ENCODE measurements around the gene SH3D19. TPM values are rescaled to one million over a fixed set of nuclear protein-coding genes. Genes with fewer than 3 reads are reported as not detected.
A peak's percentile ranks its signal among the peaks of the same experiment; 100 is the strongest.

Gene SH3D19
- total RNA-seq, 4 donors from 2014 or later: 35.6 to 73.1 (median 50.5) TPM

DNA sequence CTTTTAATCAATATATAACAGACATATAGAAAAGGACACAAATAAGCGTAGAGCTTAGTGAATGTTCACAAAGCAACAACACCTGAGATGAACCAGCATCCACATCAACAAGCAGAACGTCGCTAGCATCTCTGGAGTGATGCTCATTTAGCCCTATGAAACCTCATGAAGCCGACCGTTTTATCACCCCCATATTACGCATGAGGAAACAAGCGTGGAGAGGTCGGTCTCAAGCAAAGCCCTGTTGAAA lies 226.5 kb downstream of the SH3D19 start:
- H3K9me3 ChIP-seq: no peaks in the 10 kb centered on the region
- in situ Hi-C loops (cut with MboI; ENCODE audit: low sequenced_read_pairs in 4 of 4) (loop anchor here in 2 of 4 donors (10.0 to 25.0 kb wide), 3 partner anchors 663 to 1688 kb away; partner anchors contain the start of genes ARFIP1 (in 1 of the 2), GATB (in 1 of the 2) and TIGD4 (in 1 of the 2)), intact Hi-C loops (cut with DNase I; ENCODE audit: low total_unique reads) (loop anchor here (1.0 to 5.0 kb wide), 4 partner anchors 84 to 1683 kb away; partner anchors contain the start of genes GATB, LRBA and SH3D19)
- H3K27ac ChIP-seq: peak overlapping the region; percentile 32 to 89 (median 50)
- H3K4me3 ChIP-seq: peak overlapping the region; percentile 39 to 89 (median 79)
- peaks cover 16 to 18% of the 10 kb centered on the region in 2 donors for H3K4me1 ChIP-seq
- DNase-seq (no peak), ATAC-seq (peak; percentile 16 to 31)
- TF ChIP-seq, protein P1, sequence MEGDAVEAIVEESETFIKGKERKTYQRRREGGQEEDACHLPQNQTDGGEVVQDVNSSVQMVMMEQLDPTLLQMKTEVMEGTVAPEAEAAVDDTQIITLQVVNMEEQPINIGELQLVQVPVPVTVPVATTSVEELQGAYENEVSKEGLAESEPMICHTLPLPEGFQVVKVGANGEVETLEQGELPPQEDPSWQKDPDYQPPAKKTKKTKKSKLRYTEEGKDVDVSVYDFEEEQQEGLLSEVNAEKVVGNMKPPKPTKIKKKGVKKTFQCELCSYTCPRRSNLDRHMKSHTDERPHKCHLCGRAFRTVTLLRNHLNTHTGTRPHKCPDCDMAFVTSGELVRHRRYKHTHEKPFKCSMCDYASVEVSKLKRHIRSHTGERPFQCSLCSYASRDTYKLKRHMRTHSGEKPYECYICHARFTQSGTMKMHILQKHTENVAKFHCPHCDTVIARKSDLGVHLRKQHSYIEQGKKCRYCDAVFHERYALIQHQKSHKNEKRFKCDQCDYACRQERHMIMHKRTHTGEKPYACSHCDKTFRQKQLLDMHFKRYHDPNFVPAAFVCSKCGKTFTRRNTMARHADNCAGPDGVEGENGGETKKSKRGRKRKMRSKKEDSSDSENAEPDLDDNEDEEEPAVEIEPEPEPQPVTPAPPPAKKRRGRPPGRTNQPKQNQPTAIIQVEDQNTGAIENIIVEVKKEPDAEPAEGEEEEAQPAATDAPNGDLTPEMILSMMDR (IDR thresholded peaks at IDR 0.05 in 4 of 5, conservative IDR thresholded peaks at IDR 0.05 in 1 of 5): no peak
- TF ChIP-seq POLR2A (IDR thresholded peaks at IDR 0.05): no peak
- no peaks in the 10 kb centered on the region for H3K27me3 ChIP-seq
- H3K36me3 ChIP-seq: peaks cover 4 to 32% of the 10 kb centered on the region in 2 donors

DNA sequence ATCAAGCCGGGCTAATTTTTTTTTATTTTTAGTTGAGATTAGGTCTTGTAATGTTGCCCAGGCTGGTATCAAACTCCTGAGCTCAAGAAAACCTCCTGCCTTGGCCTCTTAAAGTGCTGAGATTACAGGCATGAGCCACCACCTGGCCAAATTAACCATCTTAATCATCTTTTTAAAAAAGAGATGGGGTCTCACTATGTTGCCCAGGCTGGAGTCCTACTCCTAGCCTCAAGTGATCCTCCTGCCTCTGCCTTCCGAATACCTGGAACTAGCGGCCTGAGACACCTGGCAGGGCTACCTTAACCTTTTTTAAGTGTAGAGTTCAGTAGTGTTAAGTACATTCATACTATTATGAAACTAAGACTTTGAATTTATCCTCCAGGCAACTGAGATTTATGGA lies 227.6 kb downstream of the SH3D19 start:
- H3K9me3 ChIP-seq: no peaks in the 10 kb centered on the region
- no peak for DNase-seq
- no peak overlapping the region for H3K4me3 ChIP-seq
- intact Hi-C loops (cut with DNase I; ENCODE audit: low total_unique reads) (loop anchor here (5.0 kb wide), 1 partner anchor 1685 kb away; no protein-coding TSS in a partner anchor), in situ Hi-C loops (cut with MboI; ENCODE audit: low sequenced_read_pairs in 4 of 4) (loop anchor here in 2 of 4 donors (10.0 to 25.0 kb wide), 3 partner anchors 665 to 1690 kb away; partner anchors contain the start of genes ARFIP1 (in 1 of the 2), GATB (in 1 of the 2) and TIGD4 (in 1 of the 2))
- no peaks in the 10 kb centered on the region for H3K27me3 ChIP-seq
- peaks cover 4 to 20% of the 10 kb centered on the region in 2 donors for H3K36me3 ChIP-seq
- peaks cover 16 to 18% of the 10 kb centered on the region in 2 donors for H3K4me1 ChIP-seq
- TF ChIP-seq, protein P1 (IDR thresholded peaks at IDR 0.05 in 4 of 5, conservative IDR thresholded peaks at IDR 0.05 in 1 of 5): no peak
- no peak for TF ChIP-seq POLR2A (IDR thresholded peaks at IDR 0.05)
- ATAC-seq: no peak
- H3K27ac ChIP-seq: no peak overlapping the region

DNA sequence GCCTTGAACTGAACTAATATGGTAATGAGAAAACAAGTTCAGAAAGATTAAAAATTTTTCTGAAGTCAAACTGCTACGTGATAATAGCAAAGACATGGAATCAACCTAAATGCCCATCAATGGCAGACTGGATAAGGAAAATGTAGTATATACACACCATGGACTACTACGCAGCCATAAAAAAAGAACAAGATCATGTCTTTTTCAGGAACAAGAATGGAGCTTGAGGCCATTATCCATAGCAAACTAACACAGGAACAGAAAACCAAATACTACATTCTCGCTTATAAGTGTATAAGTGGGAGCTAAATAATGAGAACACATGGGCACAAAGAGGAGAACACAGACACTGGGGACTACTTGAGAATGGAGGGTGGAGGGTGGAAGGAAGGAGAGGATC lies 230.3 kb downstream of the SH3D19 start:
- TF ChIP-seq POLR2A (IDR thresholded peaks at IDR 0.05): no peak
- TF ChIP-seq, protein P1 (IDR thresholded peaks at IDR 0.05 in 4 of 5, conservative IDR thresholded peaks at IDR 0.05 in 1 of 5): no peak
- Histone ChIP-seq H3K27ac (no peak overlapping the region), H3K36me3 (no peaks in the 10 kb centered on the region), H3K27me3 (no peaks in the 10 kb centered on the region), H3K4me3 (no peak overlapping the region), H3K9me3 (no peaks in the 10 kb centered on the region), H3K4me1 (peaks cover 0 to under 1% of the 10 kb centered on the region in 2 donors)
- ATAC-seq (no peak), DNase-seq (no peak)
- in situ Hi-C loops (cut with MboI; ENCODE audit: low sequenced_read_pairs in 4 of 4): loop anchor here in 2 of 4 donors (10.0 to 25.0 kb wide), 3 partner anchors 667 to 1692 kb away; partner anchors contain the start of genes ARFIP1 (in 1 of the 2), GATB (in 1 of the 2) and TIGD4 (in 1 of the 2)
- intact Hi-C loops (cut with DNase I; ENCODE audit: low total_unique reads): loop anchor here (5.0 kb wide), 1 partner anchor 1687 kb away; no protein-coding TSS in a partner anchor

DNA sequence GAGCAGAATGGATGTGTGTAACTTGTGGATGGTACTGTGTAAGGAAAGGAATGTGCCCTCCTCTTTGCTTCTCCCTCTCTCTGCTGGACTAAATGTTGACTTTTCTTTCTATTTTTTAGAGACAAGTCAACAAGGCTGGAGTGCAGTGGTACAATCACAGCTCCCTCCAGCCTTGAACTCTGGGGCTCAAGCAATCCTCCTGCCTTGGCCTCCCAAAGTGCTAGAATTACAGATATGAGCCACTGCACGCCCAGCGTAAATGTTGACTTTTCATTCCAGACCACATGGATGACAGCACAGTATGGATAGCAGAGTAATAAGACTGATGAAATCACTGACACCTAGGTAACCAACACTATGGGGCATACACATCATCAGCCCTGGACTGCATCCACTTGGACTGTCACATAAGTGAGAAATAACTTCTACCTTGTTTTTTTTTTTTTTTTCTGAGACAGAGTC lies 231.1 kb downstream of the SH3D19 start:
- in situ Hi-C loops (cut with MboI; ENCODE audit: low sequenced_read_pairs in 4 of 4): loop anchor here in 2 of 4 donors (10.0 to 25.0 kb wide), 3 partner anchors 668 to 1693 kb away; partner anchors contain the start of genes ARFIP1 (in 1 of the 2), GATB (in 1 of the 2) and TIGD4 (in 1 of the 2)
- no peak for DNase-seq
- TF ChIP-seq POLR2A (IDR thresholded peaks at IDR 0.05): no peak
- TF ChIP-seq, protein P1 (IDR thresholded peaks at IDR 0.05 in 4 of 5, conservative IDR thresholded peaks at IDR 0.05 in 1 of 5): no peak

More for the DNA sequence above, 231.1 kb downstream of the SH3D19 start:
- Histone ChIP-seq H3K9me3 (no peaks in the 10 kb centered on the region), H3K36me3 (no peaks in the 10 kb centered on the region), H3K27me3 (no peaks in the 10 kb centered on the region), H3K27ac (no peak overlapping the region), H3K4me1 (no peaks in the 10 kb centered on the region), H3K4me3 (no peak overlapping the region)
- ATAC-seq: no peak
- intact Hi-C loops (cut with DNase I; ENCODE audit: low total_unique reads): no loop called here
